ENCODE measurements around the gene FDX2.

FDX2 gene

DNA sequence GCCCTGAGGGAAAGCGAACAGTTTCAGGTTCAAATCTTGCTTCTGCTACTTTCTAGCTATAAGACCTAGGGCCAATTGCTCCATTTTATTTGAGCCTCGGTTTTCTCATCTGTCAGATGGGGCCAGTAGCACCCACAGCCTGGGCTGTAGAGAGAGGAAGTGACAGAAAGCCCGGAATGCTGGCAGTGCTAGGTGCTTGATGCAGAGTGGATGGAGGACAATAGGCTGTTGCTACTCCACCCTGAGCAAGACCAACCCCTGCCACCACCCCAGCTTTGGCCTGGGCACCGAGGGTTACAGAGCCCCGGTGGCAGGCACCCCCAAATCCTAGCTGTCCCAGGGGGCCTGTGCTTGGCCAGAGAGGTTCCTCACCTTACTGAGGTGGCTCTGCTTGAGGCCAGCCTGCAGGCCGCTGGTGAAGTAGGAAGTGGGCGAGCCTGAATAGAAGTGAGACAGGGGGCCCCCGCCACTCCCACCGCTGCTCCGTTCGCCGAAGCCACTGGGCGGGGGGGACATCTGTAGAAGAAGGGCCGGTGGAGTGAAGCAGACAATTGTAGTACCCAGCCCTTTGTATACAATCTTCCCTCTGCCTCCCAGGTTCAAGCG, 2.1 kb upstream of the FDX2 start:
- intact Hi-C loops (cut with DNase I; ENCODE audit: low total_unique reads), result no loop called here
- Histone ChIP-seq H3K4me3 (no peak overlapping the region), H3K4me1 (peaks cover 0 to 16% (median 10%) of the 10 kb centered on the region in 4 donors), H3K9me3 (no peaks in the 10 kb centered on the region), H3K27ac (no peak overlapping the region), H3K36me3 (peaks cover 40 to 65% (median 54%) of the 10 kb centered on the region in 3 donors), H3K27me3 (no peaks in the 10 kb centered on the region)
- TF ChIP-seq, protein P1, sequence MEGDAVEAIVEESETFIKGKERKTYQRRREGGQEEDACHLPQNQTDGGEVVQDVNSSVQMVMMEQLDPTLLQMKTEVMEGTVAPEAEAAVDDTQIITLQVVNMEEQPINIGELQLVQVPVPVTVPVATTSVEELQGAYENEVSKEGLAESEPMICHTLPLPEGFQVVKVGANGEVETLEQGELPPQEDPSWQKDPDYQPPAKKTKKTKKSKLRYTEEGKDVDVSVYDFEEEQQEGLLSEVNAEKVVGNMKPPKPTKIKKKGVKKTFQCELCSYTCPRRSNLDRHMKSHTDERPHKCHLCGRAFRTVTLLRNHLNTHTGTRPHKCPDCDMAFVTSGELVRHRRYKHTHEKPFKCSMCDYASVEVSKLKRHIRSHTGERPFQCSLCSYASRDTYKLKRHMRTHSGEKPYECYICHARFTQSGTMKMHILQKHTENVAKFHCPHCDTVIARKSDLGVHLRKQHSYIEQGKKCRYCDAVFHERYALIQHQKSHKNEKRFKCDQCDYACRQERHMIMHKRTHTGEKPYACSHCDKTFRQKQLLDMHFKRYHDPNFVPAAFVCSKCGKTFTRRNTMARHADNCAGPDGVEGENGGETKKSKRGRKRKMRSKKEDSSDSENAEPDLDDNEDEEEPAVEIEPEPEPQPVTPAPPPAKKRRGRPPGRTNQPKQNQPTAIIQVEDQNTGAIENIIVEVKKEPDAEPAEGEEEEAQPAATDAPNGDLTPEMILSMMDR (IDR thresholded peaks at IDR 0.05), result no peak
- no peak for DNase-seq

DNA sequence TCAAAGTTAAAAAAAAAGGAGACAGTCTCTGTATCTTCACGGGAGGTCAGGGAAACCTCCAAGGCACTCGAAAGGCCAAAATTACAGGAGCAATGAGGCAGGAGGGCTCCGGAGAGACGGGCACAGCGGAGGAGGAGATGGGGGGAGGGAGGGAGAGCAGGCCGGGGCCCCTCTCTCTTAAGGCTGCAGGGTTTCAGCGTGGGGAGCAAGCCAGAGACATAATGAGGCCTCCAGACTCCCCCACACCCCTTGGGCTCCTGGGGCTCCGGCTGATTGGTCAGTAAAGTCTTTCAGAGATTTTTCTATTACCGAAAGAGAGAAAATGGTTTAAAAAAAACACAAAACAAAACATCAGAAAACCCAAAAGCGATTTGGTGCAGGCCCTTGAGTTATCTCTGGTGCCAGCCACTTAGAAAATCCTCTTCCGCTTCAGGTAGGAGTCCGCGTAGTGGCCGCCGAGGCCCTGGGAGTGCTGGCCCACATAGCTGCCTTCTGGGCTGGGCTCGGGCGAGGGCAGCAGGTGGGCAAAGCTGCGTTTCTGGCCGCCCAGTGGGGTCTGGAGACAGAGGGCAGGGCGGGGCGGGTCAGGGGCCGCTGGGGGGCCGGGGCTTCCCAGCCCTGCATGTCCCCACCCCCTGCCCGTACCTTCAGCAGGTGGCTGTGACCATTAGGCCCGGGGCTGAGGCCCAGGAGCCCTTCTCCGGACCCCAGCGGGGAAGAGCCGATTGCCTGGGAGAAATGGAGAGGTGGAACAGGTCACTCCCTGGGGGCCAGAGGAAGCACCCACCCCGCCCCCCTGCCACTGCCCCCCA, 1.4 kb upstream of the FDX2 start:
- Histone ChIP-seq H3K27me3 (no peaks in the 10 kb centered on the region), H3K9me3 (no peaks in the 10 kb centered on the region), H3K27ac (no peak overlapping the region), H3K4me3 (no peak overlapping the region), H3K4me1 (peaks cover 0 to 16% (median 10%) of the 10 kb centered on the region in 4 donors), H3K36me3 (peaks cover 33 to 64% (median 47%) of the 10 kb centered on the region in 3 donors)
- TF ChIP-seq, protein P1 (IDR thresholded peaks at IDR 0.05), result no peak
- DNase-seq, result no peak
- intact Hi-C loops (cut with DNase I; ENCODE audit: low total_unique reads), result no loop called here

DNA sequence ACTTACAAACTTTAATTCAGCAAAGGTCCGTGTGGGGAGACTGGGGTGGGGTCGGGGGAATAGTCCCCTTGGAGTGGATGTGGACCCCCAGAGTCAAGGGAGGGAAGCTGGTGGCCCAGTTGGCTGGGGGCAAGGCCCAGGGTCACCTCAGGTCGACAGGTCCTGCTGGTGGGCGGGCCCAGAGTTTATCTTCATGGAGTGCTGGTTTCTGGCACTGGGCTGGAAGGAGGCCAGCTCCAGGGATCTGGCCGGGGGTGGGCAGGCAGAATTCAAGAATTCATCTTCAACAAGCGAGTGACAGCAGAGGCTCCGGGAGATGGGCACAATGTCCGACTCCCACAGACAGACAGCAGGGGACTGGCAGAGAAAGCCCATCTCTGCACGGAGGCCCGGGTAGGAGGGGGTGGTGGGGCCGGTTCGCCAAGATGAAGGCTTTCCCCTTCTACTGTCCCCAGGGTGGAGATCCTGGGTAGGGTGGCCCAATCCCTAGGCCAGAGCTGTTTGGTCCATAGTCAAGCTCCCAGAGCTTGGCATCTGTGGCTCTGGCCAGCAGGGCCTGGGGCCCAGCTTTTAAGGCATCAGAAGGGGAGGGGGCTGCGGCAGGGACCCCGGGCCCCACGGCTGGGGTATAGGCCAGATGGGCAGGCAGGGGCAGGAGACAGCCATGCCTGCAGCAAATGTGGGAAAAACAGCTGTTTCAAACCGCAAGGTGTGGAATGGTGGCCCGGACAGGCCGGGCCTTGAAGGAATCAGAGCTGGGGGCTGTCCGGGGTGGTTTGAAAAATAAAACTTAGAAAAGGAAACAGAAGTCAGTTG, 622 bp upstream of the FDX2 start:
- peaks cover 29 to 59% (median 39%) of the 10 kb centered on the region in 3 donors for H3K36me3 ChIP-seq
- peak overlapping the region; percentile 66 to 71 for H3K4me3 ChIP-seq
- peak overlapping the region in 1 of 2 donors; percentile 69 for H3K27ac ChIP-seq
- TF ChIP-seq, protein P1 (IDR thresholded peaks at IDR 0.05), result no peak
- H3K27me3 ChIP-seq, result no peaks in the 10 kb centered on the region
- intact Hi-C loops (cut with DNase I; ENCODE audit: low total_unique reads), result no loop called here
- no peak for DNase-seq
- peaks cover 0 to 16% (median 10%) of the 10 kb centered on the region in 4 donors for H3K4me1 ChIP-seq
- H3K9me3 ChIP-seq, result no peaks in the 10 kb centered on the region

DNA sequence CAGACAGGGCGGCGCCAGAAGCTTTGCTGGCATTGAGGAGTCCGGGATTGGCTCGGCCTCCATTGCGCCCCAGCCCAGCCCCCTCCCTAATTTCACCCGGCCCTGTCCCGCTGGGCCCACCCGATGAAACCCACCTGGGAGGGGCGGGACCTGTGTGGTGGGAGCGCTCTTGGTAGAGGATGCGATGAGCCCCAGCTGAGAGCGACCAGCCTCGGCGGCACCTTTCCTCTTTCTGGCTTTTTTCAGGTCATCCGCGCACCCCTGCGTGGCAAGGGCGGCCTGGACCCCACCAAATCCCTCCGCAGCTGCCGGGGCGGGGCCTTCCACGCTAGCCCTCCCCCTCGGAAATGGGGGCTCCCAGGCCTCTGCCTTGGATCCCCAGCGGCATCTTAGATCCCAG, 6.4 kb downstream of the FDX2 start, which contains the start of gene ZGLP1:
TSS of gene ZGLP1 (minus strand) at position 393 of the 400 bp plus-strand sequence.
- intact Hi-C loops (cut with DNase I; ENCODE audit: low total_unique reads), result no loop called here
- H3K36me3 ChIP-seq, result peaks cover 6 to 40% (median 7%) of the 10 kb centered on the region in 3 donors
- no peak within 1 kb of the TSS for H3K4me3 ChIP-seq
- no peak within 1 kb of the TSS for H3K27ac ChIP-seq
- H3K4me1 ChIP-seq, result peaks cover 0 to under 1% (median 0%) of the 10 kb centered on the region in 4 donors
- no peaks in the 10 kb centered on the region for H3K9me3 ChIP-seq
- no peaks in the 10 kb centered on the region for H3K27me3 ChIP-seq
- TF ChIP-seq, protein P1 (IDR thresholded peaks at IDR 0.05), result no peak
- DNase-seq, result no peak

DNA sequence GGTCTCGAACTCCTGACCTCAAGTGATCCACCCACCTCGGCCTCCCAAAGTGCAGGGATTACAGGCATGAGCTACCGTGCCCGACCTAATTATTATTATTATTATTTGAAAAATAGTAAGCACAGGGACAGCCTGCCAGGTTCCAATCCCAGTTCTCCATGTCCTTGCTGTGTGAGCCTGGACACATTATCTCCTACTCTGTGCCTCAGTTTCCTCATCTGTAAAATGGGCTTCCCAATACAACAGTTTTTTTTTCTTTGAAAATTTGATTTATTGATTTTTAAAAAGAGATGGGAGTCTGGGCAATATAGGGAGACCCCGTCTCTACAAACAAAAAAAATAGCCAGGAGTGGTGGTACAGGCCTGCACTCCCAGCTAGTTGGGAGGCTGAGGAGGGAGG, 9.5 kb downstream of the FDX2 start:
- no peak for DNase-seq
- Histone ChIP-seq H3K36me3 (peaks cover 6 to 32% (median 7%) of the 10 kb centered on the region in 3 donors), H3K27me3 (peaks cover 0 to 3% of the 10 kb centered on the region in 2 donors), H3K4me3 (no peak overlapping the region), H3K9me3 (no peaks in the 10 kb centered on the region), H3K27ac (no peak overlapping the region), H3K4me1 (no peaks in the 10 kb centered on the region)
- intact Hi-C loops (cut with DNase I; ENCODE audit: low total_unique reads), result no loop called here
- TF ChIP-seq, protein P1 (IDR thresholded peaks at IDR 0.05), result no peak
